Stimulated activated naive B cell treated with anti-CD40 and anti-IgM and Interleukin-4, amounts not matched to agents 10 μg/mL and 1 μg/mL and 100 μg/mL, for 72 hours (primary cell): ENCODE measurements around the gene ACTR6.

Source experiments
- ATAC-seq, 2 donors: fragments of 150-1000 bp; cut with Tn5 transposase; replicated peaks; 2 replicates each; pipeline ENCODE4 v1.10.0; 2021; ENCODE audit warnings: moderate library complexity in 1 of 2
- DNase-seq: peaks from one replicate; pipeline ENCODE4 v3.0.0; 2021
- H3K27ac Mint-ChIP-seq: one replicate; pipeline ENCODE4 v1.8.0; 2022; ENCODE audit warnings: mild to moderate bottlenecking, mixed read lengths
- H3K27me3 Mint-ChIP-seq, 2 donors: one replicate each; pipeline ENCODE4 v1.8.0; 2022; ENCODE audit warnings: mixed read lengths in 2 of 2
- H3K36me3 Mint-ChIP-seq, 2 donors: one replicate each; pipeline ENCODE4 v1.8.0; 2022; ENCODE audit warnings: mixed read lengths in 2 of 2, mild to moderate bottlenecking in 1 of 2
- H3K4me1 Mint-ChIP-seq, 2 donors: one replicate each; pipeline ENCODE4 v1.8.0; 2022; ENCODE audit warnings: mixed read lengths in 2 of 2, mild to moderate bottlenecking in 1 of 2
- H3K4me3 Mint-ChIP-seq, 2 donors: one replicate each; pipeline ENCODE4 v1.8.0; 2022; ENCODE audit warnings: mild to moderate bottlenecking in 2 of 2, mixed read lengths in 2 of 2, moderate library complexity in 1 of 2
- H3K9me3 Mint-ChIP-seq, 2 donors: one replicate each; pipeline ENCODE4 v1.8.0; 2022; ENCODE audit warnings: mixed read lengths in 2 of 2, mild to moderate bottlenecking in 1 of 2

Gene ACTR6

DNA sequence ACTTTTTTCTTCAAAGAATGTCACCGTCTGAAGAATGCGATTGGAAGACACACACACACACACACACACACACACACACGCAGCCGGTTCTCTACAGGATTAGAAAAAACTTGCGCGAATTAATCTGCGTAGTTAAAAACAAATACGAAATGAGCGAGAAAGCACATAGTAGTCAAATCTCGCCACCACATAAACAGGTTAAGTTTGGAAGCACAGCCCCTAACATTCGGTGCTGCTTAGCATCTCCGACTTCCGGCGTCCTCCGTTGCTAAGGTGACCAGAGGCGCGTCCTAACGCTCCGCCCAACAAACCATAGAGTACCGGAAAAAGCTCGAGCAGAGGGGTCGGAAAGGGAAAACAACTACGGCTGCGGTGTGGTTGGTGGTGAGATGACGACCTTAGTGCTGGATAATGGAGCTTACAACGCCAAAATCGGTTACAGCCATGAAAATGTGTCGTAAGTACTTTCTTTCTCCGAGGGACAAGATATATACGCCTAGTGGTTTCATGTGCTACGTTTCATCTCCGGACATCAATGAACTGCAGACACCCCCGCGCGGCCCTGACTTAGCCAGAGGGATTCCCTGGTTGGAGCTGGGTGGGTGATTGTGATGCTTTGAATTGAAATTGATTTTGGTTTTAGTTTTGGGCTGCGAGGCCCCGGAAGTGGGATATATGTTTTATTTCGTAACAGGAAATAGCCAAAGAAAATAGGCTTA is at the start of gene ACTR6:
Gene ACTR6, plus strand, starts transcription at position 353 of the 719 bp plus-strand sequence. Its CDS starts 37 bp downstream, at position 390.
- peak; percentile 92 for ATAC-seq
- Mint-ChIP-seq H3K4me3 (peak within 1 kb of the TSS; percentile 86 to 99), H3K9me3 (no peaks in the 10 kb centered on the region)

GRCh38 chr12:100151769-100152168 is 48.8 kb upstream of the ACTR6 start:
- Mint-ChIP-seq H3K27ac (peak overlapping the region; percentile 4), H3K4me3 (no peak overlapping the region), H3K36me3 (peaks cover 0 to 6% of the 10 kb centered on the region in 2 donors), H3K9me3 (no peaks in the 10 kb centered on the region), H3K4me1 (peaks cover 3 to 8% of the 10 kb centered on the region in 2 donors), H3K27me3 (no peaks in the 10 kb centered on the region)
- ATAC-seq (no peak), DNase-seq (no peak)

More for the DNA sequence above, at the start of gene ACTR6:
- peak; percentile 95 for DNase-seq
- H3K36me3 Mint-ChIP-seq: peaks cover 5 to 8% of the 10 kb centered on the region in 2 donors
- peak within 1 kb of the TSS; percentile 99 for H3K27ac Mint-ChIP-seq
- H3K27me3 Mint-ChIP-seq: no peaks in the 10 kb centered on the region
- peaks cover 10 to 32% of the 10 kb centered on the region in 2 donors for H3K4me1 Mint-ChIP-seq

DNA sequence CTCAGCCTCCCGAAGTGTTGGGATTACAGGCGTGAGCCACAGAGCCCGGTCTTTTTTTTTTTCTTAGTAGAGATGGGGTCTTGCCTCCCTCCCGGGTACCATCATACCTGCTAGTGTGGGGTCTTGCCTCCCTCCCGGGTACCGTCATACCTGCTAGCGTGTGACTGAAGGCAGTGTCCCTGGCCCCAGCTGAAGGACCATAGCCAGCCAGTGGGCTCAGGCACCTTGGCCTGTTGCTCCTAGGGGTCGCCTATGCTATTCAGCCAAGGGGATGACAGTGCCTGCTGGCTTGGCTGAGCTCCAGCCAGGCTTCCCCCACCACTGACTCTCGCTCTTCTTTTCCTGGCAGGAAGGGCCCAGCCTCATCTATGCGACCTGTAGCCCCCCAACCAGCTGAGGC is 47.5 kb upstream of the ACTR6 start:
- H3K27ac Mint-ChIP-seq: no peak overlapping the region
- H3K4me3 Mint-ChIP-seq: no peak overlapping the region
- DNase-seq: no peak
- no peaks in the 10 kb centered on the region for H3K27me3 Mint-ChIP-seq
- H3K9me3 Mint-ChIP-seq: no peaks in the 10 kb centered on the region
- no peak for ATAC-seq
- H3K36me3 Mint-ChIP-seq: peaks cover 6 to 12% of the 10 kb centered on the region in 2 donors
- H3K4me1 Mint-ChIP-seq: peaks cover 3 to 8% of the 10 kb centered on the region in 2 donors

GRCh38 chr12:100154474-100155247 is 46.0 kb upstream of the ACTR6 start:
- H3K27me3 Mint-ChIP-seq: no peaks in the 10 kb centered on the region
- no peak overlapping the region for H3K27ac Mint-ChIP-seq
- ATAC-seq (peak; percentile 76 to 79), DNase-seq (peak; percentile 40)
- H3K9me3 Mint-ChIP-seq: no peaks in the 10 kb centered on the region
- H3K36me3 Mint-ChIP-seq: peaks cover 6 to 11% of the 10 kb centered on the region in 2 donors
- no peak overlapping the region for H3K4me3 Mint-ChIP-seq
- peaks cover 3 to 8% of the 10 kb centered on the region in 2 donors for H3K4me1 Mint-ChIP-seq

- DNase-seq: no peak
- no peak for ATAC-seq
- no peaks in the 10 kb centered on the region for H3K9me3 Mint-ChIP-seq
- H3K4me3 Mint-ChIP-seq: no peak overlapping the region
- no peak overlapping the region for H3K27ac Mint-ChIP-seq
- no peaks in the 10 kb centered on the region for H3K27me3 Mint-ChIP-seq
- H3K36me3 Mint-ChIP-seq: peaks cover 6 to 9% of the 10 kb centered on the region in 2 donors
- H3K4me1 Mint-ChIP-seq: peaks cover 3 to 8% of the 10 kb centered on the region in 2 donors
These were observed 43.7 kb upstream of the ACTR6 start for GRCh38 chr12:100156731-100157426.

GRCh38 chr12:100157427-100157821 is 43.2 kb upstream of the ACTR6 start:
- Mint-ChIP-seq H3K36me3 (peaks cover 6 to 8% of the 10 kb centered on the region in 2 donors), H3K27me3 (no peaks in the 10 kb centered on the region), H3K27ac (no peak overlapping the region), H3K4me1 (peaks cover 3 to 8% of the 10 kb centered on the region in 2 donors), H3K4me3 (no peak overlapping the region), H3K9me3 (no peaks in the 10 kb centered on the region)
- no peak for ATAC-seq
- DNase-seq: no peak

DNA sequence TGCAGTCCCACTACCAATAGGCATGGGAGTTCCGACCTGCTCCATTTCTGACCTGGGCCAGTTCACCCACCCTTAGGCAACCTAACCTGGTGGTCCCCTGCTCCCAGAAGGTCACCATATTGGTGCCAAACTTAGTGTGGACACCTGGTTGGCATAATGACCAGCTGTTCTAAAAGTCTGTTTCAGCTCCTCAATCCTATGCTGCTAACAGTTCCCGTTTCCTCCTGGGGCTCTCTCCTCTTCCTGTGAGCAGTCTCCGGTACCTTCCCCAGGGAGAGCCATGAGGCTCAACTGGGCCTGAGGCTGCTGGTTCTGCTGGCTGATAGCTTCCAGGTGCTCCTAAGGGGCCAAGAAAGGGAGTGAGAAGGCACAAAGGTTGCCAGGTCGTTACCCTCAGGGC is 42.1 kb upstream of the ACTR6 start:
- Mint-ChIP-seq H3K27ac (no peak overlapping the region), H3K4me3 (no peak overlapping the region), H3K9me3 (no peaks in the 10 kb centered on the region), H3K36me3 (peaks cover 6 to 8% of the 10 kb centered on the region in 2 donors), H3K4me1 (peaks cover 3 to 9% of the 10 kb centered on the region in 2 donors), H3K27me3 (no peaks in the 10 kb centered on the region)
- DNase-seq (no peak), ATAC-seq (no peak)

- H3K27me3 Mint-ChIP-seq: no peaks in the 10 kb centered on the region
- no peaks in the 10 kb centered on the region for H3K9me3 Mint-ChIP-seq
- peaks cover 9 to 16% of the 10 kb centered on the region in 2 donors for H3K4me1 Mint-ChIP-seq
- peaks cover 6 to 7% of the 10 kb centered on the region in 2 donors for H3K36me3 Mint-ChIP-seq
- no peak overlapping the region for H3K4me3 Mint-ChIP-seq
- no peak overlapping the region for H3K27ac Mint-ChIP-seq
- no peak for ATAC-seq
- no peak for DNase-seq
These were observed 41.1 kb upstream of the ACTR6 start for GRCh38 chr12:100159391-100160104.

GRCh38 chr12:100163416-100164152 is 37.0 kb upstream of the ACTR6 start:
- Mint-ChIP-seq H3K9me3 (no peaks in the 10 kb centered on the region), H3K27ac (peak overlapping the region; percentile 20), H3K36me3 (peaks cover 2 to 3% of the 10 kb centered on the region in 2 donors), H3K4me1 (peaks cover 6 to 11% of the 10 kb centered on the region in 2 donors), H3K4me3 (peak overlapping the region; percentile 70 to 72), H3K27me3 (no peaks in the 10 kb centered on the region)
- DNase-seq: peak; percentile 64
- peak; percentile 100 for ATAC-seq

DNA sequence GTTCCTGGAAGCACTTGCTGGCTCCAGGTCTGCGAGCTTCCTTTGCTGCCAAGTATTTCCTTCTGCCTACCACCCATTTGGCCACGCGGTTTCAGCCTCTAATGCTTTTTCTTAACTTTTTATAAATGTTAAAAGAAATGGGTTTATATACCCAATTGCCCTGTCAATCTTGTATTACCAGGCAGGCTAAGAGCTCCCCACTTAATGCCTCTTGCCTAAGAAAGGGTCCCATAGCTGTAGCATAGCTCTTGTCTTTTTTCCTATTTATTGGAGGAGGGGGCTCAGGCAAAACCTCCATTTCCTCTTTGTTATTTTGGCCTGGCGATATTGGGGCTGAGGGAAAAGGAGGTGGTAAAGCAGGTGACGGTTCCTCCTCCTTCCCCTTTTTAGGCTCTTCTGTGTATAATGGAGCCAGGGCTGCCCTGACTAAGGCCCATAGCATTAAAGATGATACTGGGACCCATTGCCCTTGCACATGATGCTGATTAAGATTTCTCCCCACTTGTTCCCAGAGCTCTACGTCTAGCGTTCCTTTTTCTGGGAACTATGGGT is 36.4 kb upstream of the ACTR6 start:
- H3K36me3 Mint-ChIP-seq: peaks cover 2 to 3% of the 10 kb centered on the region in 2 donors
- peak; percentile 17 to 25 for ATAC-seq
- H3K27ac Mint-ChIP-seq: peak overlapping the region; percentile 20
- H3K27me3 Mint-ChIP-seq: no peaks in the 10 kb centered on the region
- H3K9me3 Mint-ChIP-seq: no peaks in the 10 kb centered on the region
- DNase-seq: no peak
- peaks cover 6 to 11% of the 10 kb centered on the region in 2 donors for H3K4me1 Mint-ChIP-seq
- H3K4me3 Mint-ChIP-seq: peak overlapping the region; percentile 70 to 72

DNA sequence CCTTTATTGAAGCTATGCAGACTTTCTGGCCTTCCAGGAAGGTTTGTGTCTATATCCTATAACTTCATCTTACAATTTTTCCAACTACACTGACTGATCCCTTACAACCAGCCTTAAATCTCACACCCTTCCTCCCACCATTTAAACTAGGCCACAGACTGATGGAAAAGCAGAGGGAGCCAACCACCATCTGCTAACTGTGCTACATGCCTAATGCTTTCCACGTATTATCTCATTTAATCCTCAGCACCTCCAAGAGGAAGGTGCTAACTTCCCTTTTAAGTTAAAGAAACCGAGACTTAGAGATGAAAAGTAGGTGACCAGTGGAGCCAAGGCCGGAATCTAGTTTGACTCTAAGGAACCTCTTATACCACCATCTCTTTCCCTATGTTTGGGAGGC is 35.3 kb upstream of the ACTR6 start:
- DNase-seq (no peak), ATAC-seq (no peak)
- Mint-ChIP-seq H3K36me3 (peaks cover 2 to 3% of the 10 kb centered on the region in 2 donors), H3K4me1 (peaks cover 6 to 11% of the 10 kb centered on the region in 2 donors), H3K9me3 (no peaks in the 10 kb centered on the region), H3K27ac (no peak overlapping the region), H3K27me3 (no peaks in the 10 kb centered on the region), H3K4me3 (no peak overlapping the region)

DNA sequence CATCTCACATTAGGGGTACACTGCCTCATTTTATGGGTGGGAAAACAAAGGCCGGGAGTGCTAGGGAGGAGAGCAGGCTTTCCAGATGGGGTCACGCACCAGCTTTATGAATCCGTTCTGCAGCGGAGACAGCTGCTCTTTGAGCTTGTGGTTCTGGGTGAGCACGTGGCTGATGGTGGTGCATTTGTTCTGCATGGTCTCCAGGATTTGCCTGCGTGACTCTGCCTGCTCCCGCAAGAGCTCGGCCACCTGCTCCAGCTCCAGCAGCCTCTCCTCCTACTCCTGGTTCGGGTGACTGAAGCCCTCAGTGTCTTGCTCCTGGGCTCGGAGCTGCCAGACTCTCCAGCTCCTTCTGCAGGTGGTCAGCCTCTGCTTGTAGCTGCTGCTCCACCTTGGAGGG is 34.4 kb upstream of the ACTR6 start:
- DNase-seq: no peak
- Mint-ChIP-seq H3K27me3 (no peaks in the 10 kb centered on the region), H3K27ac (no peak overlapping the region), H3K4me3 (no peak overlapping the region), H3K9me3 (no peaks in the 10 kb centered on the region), H3K4me1 (peaks cover 6 to 11% of the 10 kb centered on the region in 2 donors), H3K36me3 (peaks cover 2 to 3% of the 10 kb centered on the region in 2 donors)
- no peak for ATAC-seq

- DNase-seq (no peak), ATAC-seq (no peak)
- H3K36me3 Mint-ChIP-seq: peaks cover 12% of the 10 kb centered on the region in 2 donors
- no peak overlapping the region for H3K4me3 Mint-ChIP-seq
- peaks cover 6 to 10% of the 10 kb centered on the region in 2 donors for H3K4me1 Mint-ChIP-seq
- no peak overlapping the region for H3K27ac Mint-ChIP-seq
- no peaks in the 10 kb centered on the region for H3K9me3 Mint-ChIP-seq
- no peaks in the 10 kb centered on the region for H3K27me3 Mint-ChIP-seq
These were observed 32.1 kb upstream of the ACTR6 start for GRCh38 chr12:100168562-100168961.
